ENCODE results near the gene CENPX. TPM values are rescaled to one million over a fixed set of nuclear protein-coding genes. Genes with fewer than 3 reads are reported as not detected.

CENPX gene
- total RNA-seq, 2 donors from 2014 or later: 16.5 to 24.4 TPM

- DNase-seq: peak; percentile 53 to 75 (median 58)
- 19 to 53% methylated on average over 3 to 37 of the region's 59 CpGs for WGBS, 2 donors
- H3K27me3 ChIP-seq: no peaks in the 10 kb centered on the region
- TF ChIP-seq CTCF (IDR thresholded peaks at IDR 0.05) (no peak), POLR2A (IDR thresholded peaks at IDR 0.05) (no peak)
- H3K27ac ChIP-seq: no peak overlapping the region
- peaks cover 36% of the 10 kb centered on the region for H3K4me1 ChIP-seq
- no peaks in the 10 kb centered on the region for H3K9me3 ChIP-seq
- H3K4me3 ChIP-seq: no peak overlapping the region
- no peaks in the 10 kb centered on the region for H3K36me3 ChIP-seq (replicated peaks in 1 of 2; ENCODE audit: insufficient read depth in 1 of 2, low read depth in 2 of 2)
- ATAC-seq: peak; percentile 47
- intact Hi-C loops (cut with DNase I): no loop called here
These were observed 9.4 kb upstream of the CENPX start for GRCh38 chr17:82031885-82032627.

- intact Hi-C loops (cut with DNase I): no loop called here
- Histone ChIP-seq H3K4me1 (peaks cover 30% of the 10 kb centered on the region), H3K27ac (peak within 1 kb of the TSS in 1 of 4 donors; percentile 31), H3K27me3 (no peaks in the 10 kb centered on the region), H3K9me3 (no peaks in the 10 kb centered on the region), H3K4me3 (peak within 1 kb of the TSS in 1 of 2 donors; percentile 18), H3K36me3 (replicated peaks in 1 of 2; ENCODE audit: insufficient read depth in 1 of 2, low read depth in 2 of 2) (no peaks in the 10 kb centered on the region)
- TF ChIP-seq POLR2A (IDR thresholded peaks at IDR 0.05) (no peak), CTCF (IDR thresholded peaks at IDR 0.05) (no peak)
- DNase-seq (no peak), ATAC-seq (peak; percentile 46)
- WGBS, 2 donors: 1% methylated on average over 25 of the region's 96 CpGs; no CpG with 5 or more reads in 1 of the 2 donors
These were observed 8.7 kb upstream of the CENPX start, which contains the start of gene RAC3 for GRCh38 chr17:82031303-82031884. RAC3 (plus strand) TSS chr17:82031678; CDS start chr17:82031762, 84 bp downstream.

- TF ChIP-seq POLR2A (IDR thresholded peaks at IDR 0.05): no peak
- TF ChIP-seq CTCF (IDR thresholded peaks at IDR 0.05): peak; percentile 89 to 98 (median 96)
- H3K36me3 ChIP-seq (replicated peaks in 1 of 2; ENCODE audit: insufficient read depth in 1 of 2, low read depth in 2 of 2): no peaks in the 10 kb centered on the region
- peaks cover 23% of the 10 kb centered on the region for H3K4me1 ChIP-seq
- WGBS, 2 donors: 0% methylated on average over 82 of the region's 94 CpGs; no CpG with 5 or more reads in 1 of the 2 donors
- DNase-seq (peak; percentile 80 to 86 (median 84)), ATAC-seq (peak; percentile 87)
- no peaks in the 10 kb centered on the region for H3K27me3 ChIP-seq
- H3K4me3 ChIP-seq: peak overlapping the region in 1 of 2 donors; percentile 18
- H3K27ac ChIP-seq: peak overlapping the region in 1 of 4 donors; percentile 31
- no peaks in the 10 kb centered on the region for H3K9me3 ChIP-seq
- intact Hi-C loops (cut with DNase I): no loop called here
These were observed 8.0 kb upstream of the CENPX start for GRCh38 chr17:82030470-82031302.

GRCh38 chr17:82029990-82030469 lies 7.4 kb upstream of the CENPX start:
- Histone ChIP-seq H3K27ac (no peak overlapping the region), H3K4me1 (peaks cover 21% of the 10 kb centered on the region), H3K9me3 (no peaks in the 10 kb centered on the region), H3K27me3 (no peaks in the 10 kb centered on the region), H3K36me3 (replicated peaks in 1 of 2; ENCODE audit: insufficient read depth in 1 of 2, low read depth in 2 of 2) (no peaks in the 10 kb centered on the region), H3K4me3 (no peak overlapping the region)
- 56 to 82% methylated on average over 13 to 30 of the region's 31 CpGs for WGBS, 2 donors
- TF ChIP-seq POLR2A (IDR thresholded peaks at IDR 0.05): no peak
- no peak for TF ChIP-seq CTCF (IDR thresholded peaks at IDR 0.05)
- intact Hi-C loops (cut with DNase I): loop anchor here (5.0 kb wide), 1 partner anchor 127 kb away; no protein-coding TSS in a partner anchor
- DNase-seq (no peak), ATAC-seq (peak; percentile 2)

Data from body of pancreas (tissue), 4 donors.